ENCODE results near the gene SFPQ.

The SFPQ gene

GRCh38 chr1:35175098-35175576 is 17.8 kb downstream of the SFPQ start:
- ATAC-seq (ENCODE audit: insufficient read depth, low read depth) (no peak), DNase-seq (no peak)
- no peaks in the 10 kb centered on the region for H3K27me3 ChIP-seq (ENCODE audit: insufficient read depth, low read length, poor library complexity)
- H3K79me2 ChIP-seq (ENCODE audit: insufficient read depth, low read length): peaks cover 21% of the 10 kb centered on the region; the same call in 1 of the 2 replicates
- peaks cover 46% of the 10 kb centered on the region for H3K36me3 ChIP-seq (ENCODE audit: insufficient read depth, low read length)
- H3K27ac ChIP-seq (ENCODE audit: low read length): no peak overlapping the region
- H3K4me1 ChIP-seq (ENCODE audit: insufficient read depth, low read length): no peaks in the 10 kb centered on the region
- H3K9me3 ChIP-seq (ENCODE audit: insufficient read depth, low read length, severe bottlenecking): no peaks in the 10 kb centered on the region
- no peak for TF ChIP-seq CTCF (IDR thresholded peaks at IDR 0.05; ENCODE audit: borderline replicate concordance, extremely low read depth, low read length, poor library complexity, severe bottlenecking)
- no peak for TF ChIP-seq EZH2 (IDR thresholded peaks at IDR 0.05; ENCODE audit: borderline replicate concordance, low read depth, low read length, severe bottlenecking)
- H3K4me3 ChIP-seq (ENCODE audit: low read depth in 1 of 2, low read length in 2 of 2): no peak overlapping the region
- no peak overlapping the region for H3K9ac ChIP-seq (ENCODE audit: low read depth, low read length)
- peaks cover 45% of the 10 kb centered on the region for H4K20me1 ChIP-seq (ENCODE audit: insufficient read depth, low read length)
- no peak overlapping the region for H2AFZ ChIP-seq (ENCODE audit: low read depth, low read length)
- H3K4me2 ChIP-seq (ENCODE audit: insufficient read depth, low read length): no peak overlapping the region

GRCh38 chr1:35173909-35174540 is 18.9 kb downstream of the SFPQ start:
- peaks cover 10% of the 10 kb centered on the region; the same call in 1 of the 2 replicates for H3K79me2 ChIP-seq (ENCODE audit: insufficient read depth, low read length)
- no peak overlapping the region for H3K9ac ChIP-seq (ENCODE audit: low read depth, low read length)
- TF ChIP-seq CTCF (IDR thresholded peaks at IDR 0.05; ENCODE audit: borderline replicate concordance, extremely low read depth, low read length, poor library complexity, severe bottlenecking): no peak
- TF ChIP-seq EZH2 (IDR thresholded peaks at IDR 0.05; ENCODE audit: borderline replicate concordance, low read depth, low read length, severe bottlenecking): no peak
- H3K27ac ChIP-seq (ENCODE audit: low read length): no peak overlapping the region
- peaks cover 35% of the 10 kb centered on the region for H3K36me3 ChIP-seq (ENCODE audit: insufficient read depth, low read length)
- DNase-seq (no peak), ATAC-seq (ENCODE audit: insufficient read depth, low read depth) (peak; percentile 38)
- H3K27me3 ChIP-seq (ENCODE audit: insufficient read depth, low read length, poor library complexity): no peaks in the 10 kb centered on the region
- no peaks in the 10 kb centered on the region for H3K9me3 ChIP-seq (ENCODE audit: insufficient read depth, low read length, severe bottlenecking)
- no peak overlapping the region for H2AFZ ChIP-seq (ENCODE audit: low read depth, low read length)
- H3K4me1 ChIP-seq (ENCODE audit: insufficient read depth, low read length): no peaks in the 10 kb centered on the region
- H3K4me3 ChIP-seq (ENCODE audit: low read depth in 1 of 2, low read length in 2 of 2): no peak overlapping the region
- H4K20me1 ChIP-seq (ENCODE audit: insufficient read depth, low read length): peaks cover 35% of the 10 kb centered on the region
- H3K4me2 ChIP-seq (ENCODE audit: insufficient read depth, low read length): no peak overlapping the region

- Histone ChIP-seq H3K4me1 (ENCODE audit: insufficient read depth, low read length) (no peaks in the 10 kb centered on the region), H3K9me3 (ENCODE audit: insufficient read depth, low read length, severe bottlenecking) (no peaks in the 10 kb centered on the region), H3K27me3 (ENCODE audit: insufficient read depth, low read length, poor library complexity) (no peaks in the 10 kb centered on the region), H3K4me3 (ENCODE audit: low read depth in 1 of 2, low read length in 2 of 2) (no peak overlapping the region), H3K36me3 (ENCODE audit: insufficient read depth, low read length) (peaks cover 29% of the 10 kb centered on the region), H3K27ac (ENCODE audit: low read length) (no peak overlapping the region), H2AFZ (ENCODE audit: low read depth, low read length) (no peak overlapping the region), H3K9ac (ENCODE audit: low read depth, low read length) (no peak overlapping the region), H3K79me2 (ENCODE audit: insufficient read depth, low read length) (peaks cover 5% of the 10 kb centered on the region; the same call in 1 of the 2 replicates), H3K4me2 (ENCODE audit: insufficient read depth, low read length) (no peak overlapping the region), H4K20me1 (ENCODE audit: insufficient read depth, low read length) (peaks cover 31% of the 10 kb centered on the region)
- ATAC-seq (ENCODE audit: insufficient read depth, low read depth) (0 out of 3 replicates have a peak, but pooled peaks have one; percentile 7), DNase-seq (no peak)
- TF ChIP-seq EZH2 (IDR thresholded peaks at IDR 0.05; ENCODE audit: borderline replicate concordance, low read depth, low read length, severe bottlenecking) (no peak), CTCF (IDR thresholded peaks at IDR 0.05; ENCODE audit: borderline replicate concordance, extremely low read depth, low read length, poor library complexity, severe bottlenecking) (no peak)
These were observed 19.5 kb downstream of the SFPQ start for GRCh38 chr1:35173491-35173890.

All from DND-41 (cell line).